Endodermal cell (in vitro differentiated cells): ENCODE measurements around the gene ASIC4. TPM values are rescaled to one million over a fixed set of nuclear protein-coding genes. Genes with fewer than 3 reads are reported as not detected.
A peak's percentile ranks its signal among the peaks of the same experiment; 100 is the strongest.

ENCODE experiments used
- DNase-seq: peaks from one replicate; pipeline ENCODE4 v3.0.0-alpha.2; 2017
- H3K27ac ChIP-seq: 2 replicates; pipeline ENCODE4 v1.5.1; 2013; ENCODE audit warnings: mild to moderate bottlenecking, low read depth, low read length, moderate library complexity
- H3K27me3 ChIP-seq: 2 replicates; pipeline ENCODE4 v1.6.1; 2013; ENCODE audit warnings: mild to moderate bottlenecking, low read length, moderate library complexity; ENCODE audit not compliant: insufficient read depth, control insufficient read depth, poor library complexity, severe bottlenecking
- H3K36me3 ChIP-seq: 2 replicates; pipeline ENCODE4 v1.7.0; 2013; ENCODE audit warnings: mild to moderate bottlenecking, low read length, moderate library complexity; ENCODE audit not compliant: control insufficient read depth, insufficient read depth
- H3K4me1 ChIP-seq: one replicate; pipeline ENCODE4 v1.7.0; 2013; ENCODE audit warnings: low read length; ENCODE audit not compliant: control insufficient read depth, insufficient read depth
- H3K4me3 ChIP-seq: 2 replicates; pipeline ENCODE4 v1.5.1; 2013; ENCODE audit warnings: mild to moderate bottlenecking, low read length, moderate library complexity
- H3K9ac ChIP-seq: 2 replicates; pipeline ENCODE4 v1.6.1; 2013; ENCODE audit warnings: mild to moderate bottlenecking, low read length, moderate library complexity; ENCODE audit not compliant: poor library complexity, severe bottlenecking; ENCODE audit errors: extremely low read depth
- H3K9me3 ChIP-seq: 2 replicates; pipeline ENCODE4 v1.6.1; 2013; ENCODE audit warnings: mild to moderate bottlenecking, low read length, moderate library complexity; ENCODE audit not compliant: control insufficient read depth
- H3K27ac Mint-ChIP-seq: 2 replicates; pipeline ENCODE4 v1.8.0; 2020; ENCODE audit warnings: mixed read lengths
- H3K27me3 Mint-ChIP-seq: 2 replicates; pipeline ENCODE4 v1.8.0; 2021; ENCODE audit warnings: mild to moderate bottlenecking, mixed read lengths; ENCODE audit not compliant: insufficient read depth
- H3K36me3 Mint-ChIP-seq: 2 replicates; pipeline ENCODE4 v1.8.0; 2020; ENCODE audit warnings: low read depth, mixed read lengths
- H3K4me1 Mint-ChIP-seq: 2 replicates; pipeline ENCODE4 v1.8.0; 2020; ENCODE audit warnings: mixed read lengths
- H3K4me3 Mint-ChIP-seq: 2 replicates; pipeline ENCODE4 v1.8.0; 2020; ENCODE audit warnings: mild to moderate bottlenecking, moderate library complexity, mixed read lengths
- H3K9me3 Mint-ChIP-seq: 2 replicates; pipeline ENCODE4 v1.8.0; 2020; ENCODE audit warnings: mild to moderate bottlenecking, mixed read lengths
- WGBS, 2 experiments: methylation state at CpG; one replicate each; pipeline versions ENCODE4 v1.1.5 to v1.1.7; 2013; ENCODE audit warnings: missing lambda C conversion rate in 2 of 2, mixed read lengths in 1 of 2; ENCODE audit not compliant: insufficient coverage in 1 of 2, insufficient read length in 1 of 2; 5-methylcytosine and 5-hydroxymethylcytosine counted together
- total RNA-seq, 2 donors: library from RNA; stranded (reverse); fragmentation: NEBNext Ultra II Directional in 1 of 2; extraction: Animal tissue kit (Norgen Biotek cat#: 25700) in 1 of 2; gene quantifications; 2 replicates in 1 of 2; 3 replicates in 1 of 2; pipeline ENCODE4 v1.2.1, GENCODE V29; 2021
- TF ChIP-seq, protein P1 (sequence below): fragments of 200-600 bp; sonication (generic); conservative IDR thresholded peaks from 2 replicates; pipeline ENCODE4 v1.5.0; 2021; ENCODE audit warnings: antibody characterized with exemption, mild to moderate bottlenecking

The ASIC4 gene
- total RNA-seq, 2 donors from 2014 or later: 0.29 to 1.00 TPM

DNA sequence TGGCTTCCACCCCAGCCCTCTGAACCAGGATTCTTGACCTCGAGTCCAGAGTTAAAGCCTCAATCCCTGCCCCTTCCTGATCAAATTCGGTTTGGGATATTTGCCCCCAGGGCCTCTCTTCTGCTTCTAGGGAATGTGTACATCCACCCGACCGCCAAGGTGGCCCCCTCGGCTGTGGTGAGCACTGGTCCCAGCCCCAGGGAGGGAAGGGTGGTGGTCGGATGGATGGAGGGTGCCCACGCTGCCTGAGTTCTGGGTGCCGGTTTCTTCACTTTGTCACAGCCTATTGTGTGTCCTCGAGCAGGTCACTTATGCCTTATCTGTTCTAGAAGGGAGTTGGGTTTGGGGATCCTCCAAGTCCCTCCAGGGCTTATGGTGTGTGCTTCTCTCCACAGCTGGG lies 8.7 kb upstream of the ASIC4 start:
- H3K27ac ChIP-seq: no peak overlapping the region
- WGBS, 2 experiments: 94 to 96% methylated on average over 4 to 9 of the region's 9 CpGs
- TF ChIP-seq, protein P1, sequence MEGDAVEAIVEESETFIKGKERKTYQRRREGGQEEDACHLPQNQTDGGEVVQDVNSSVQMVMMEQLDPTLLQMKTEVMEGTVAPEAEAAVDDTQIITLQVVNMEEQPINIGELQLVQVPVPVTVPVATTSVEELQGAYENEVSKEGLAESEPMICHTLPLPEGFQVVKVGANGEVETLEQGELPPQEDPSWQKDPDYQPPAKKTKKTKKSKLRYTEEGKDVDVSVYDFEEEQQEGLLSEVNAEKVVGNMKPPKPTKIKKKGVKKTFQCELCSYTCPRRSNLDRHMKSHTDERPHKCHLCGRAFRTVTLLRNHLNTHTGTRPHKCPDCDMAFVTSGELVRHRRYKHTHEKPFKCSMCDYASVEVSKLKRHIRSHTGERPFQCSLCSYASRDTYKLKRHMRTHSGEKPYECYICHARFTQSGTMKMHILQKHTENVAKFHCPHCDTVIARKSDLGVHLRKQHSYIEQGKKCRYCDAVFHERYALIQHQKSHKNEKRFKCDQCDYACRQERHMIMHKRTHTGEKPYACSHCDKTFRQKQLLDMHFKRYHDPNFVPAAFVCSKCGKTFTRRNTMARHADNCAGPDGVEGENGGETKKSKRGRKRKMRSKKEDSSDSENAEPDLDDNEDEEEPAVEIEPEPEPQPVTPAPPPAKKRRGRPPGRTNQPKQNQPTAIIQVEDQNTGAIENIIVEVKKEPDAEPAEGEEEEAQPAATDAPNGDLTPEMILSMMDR: no peak
- peaks cover 13% of the 10 kb centered on the region for H3K27me3 Mint-ChIP-seq
- no peaks in the 10 kb centered on the region for H3K9me3 ChIP-seq
- H3K9me3 Mint-ChIP-seq: peaks cover 2% of the 10 kb centered on the region
- peaks cover 10% of the 10 kb centered on the region for H3K36me3 ChIP-seq
- no peak for DNase-seq
- peaks cover 5% of the 10 kb centered on the region for H3K4me1 ChIP-seq
- peaks cover 24% of the 10 kb centered on the region for H3K36me3 Mint-ChIP-seq
- H3K27me3 ChIP-seq: no peaks in the 10 kb centered on the region
- H3K4me3 ChIP-seq: no peak overlapping the region
- H3K4me1 Mint-ChIP-seq: peaks cover 20% of the 10 kb centered on the region
- no peak overlapping the region for H3K4me3 Mint-ChIP-seq
- no peak overlapping the region for H3K27ac Mint-ChIP-seq
- no peak overlapping the region for H3K9ac ChIP-seq

GRCh38 chr2:219506153-219506801 lies 8.0 kb upstream of the ASIC4 start:
- H3K27me3 Mint-ChIP-seq: peaks cover 18% of the 10 kb centered on the region
- TF ChIP-seq, protein P1: no peak
- peak overlapping the region; percentile 78 for H3K27ac ChIP-seq
- 85 to 93% methylated on average over 14 to 23 of the region's 23 CpGs for WGBS, 2 experiments
- no peak overlapping the region for H3K4me3 Mint-ChIP-seq
- peak overlapping the region; percentile 49 for H3K27ac Mint-ChIP-seq
- no peak overlapping the region for H3K9ac ChIP-seq
- H3K4me1 ChIP-seq: peaks cover 5% of the 10 kb centered on the region
- H3K27me3 ChIP-seq: no peaks in the 10 kb centered on the region
- no peak overlapping the region for H3K4me3 ChIP-seq
- no peaks in the 10 kb centered on the region for H3K9me3 ChIP-seq
- H3K36me3 ChIP-seq: peaks cover 10% of the 10 kb centered on the region
- no peak for DNase-seq
- peaks cover 20% of the 10 kb centered on the region for H3K4me1 Mint-ChIP-seq
- peaks cover 24% of the 10 kb centered on the region for H3K36me3 Mint-ChIP-seq
- H3K9me3 Mint-ChIP-seq: peaks cover 2% of the 10 kb centered on the region

DNA sequence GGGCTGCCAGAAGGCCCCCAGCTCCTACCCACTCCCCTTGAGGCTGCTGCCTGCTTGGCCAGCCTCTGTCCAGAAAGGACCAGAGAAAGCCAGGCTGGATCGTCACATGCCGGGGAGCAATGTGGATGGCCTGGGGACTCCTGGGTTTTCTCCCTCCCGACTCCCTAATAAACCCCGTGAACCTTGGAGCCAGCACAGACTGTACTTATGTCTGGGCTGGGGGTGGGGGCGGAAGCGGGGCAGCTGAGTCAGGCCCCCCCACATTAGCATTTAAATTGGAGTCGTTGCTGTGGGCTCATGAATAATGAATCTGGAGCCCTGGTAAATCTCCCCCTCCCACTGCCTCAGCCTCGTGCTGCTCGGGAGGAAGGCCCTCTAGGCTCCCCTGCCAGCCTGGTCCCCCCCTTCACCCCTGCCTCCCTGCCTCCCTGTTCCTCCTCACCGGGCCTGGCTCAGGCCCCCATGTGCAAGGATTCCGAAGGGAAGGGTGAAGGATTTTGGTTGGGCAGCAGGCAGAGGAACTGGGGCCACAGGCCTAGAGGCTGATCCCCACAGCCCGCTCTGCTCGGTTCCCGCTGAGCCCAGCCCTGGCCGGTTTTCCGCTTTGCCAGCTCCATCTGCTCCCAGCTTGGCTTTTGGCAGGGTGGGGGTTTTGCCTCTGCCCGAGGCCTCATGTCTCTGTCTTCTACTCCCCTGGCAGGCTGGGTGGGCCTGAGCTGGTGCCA lies 7.3 kb upstream of the ASIC4 start:
- H3K9ac ChIP-seq: no peak overlapping the region
- Mint-ChIP-seq H3K27ac (peak overlapping the region; percentile 49), H3K36me3 (peaks cover 24% of the 10 kb centered on the region), H3K27me3 (peaks cover 23% of the 10 kb centered on the region), H3K9me3 (peaks cover 3% of the 10 kb centered on the region), H3K4me3 (no peak overlapping the region), H3K4me1 (peaks cover 20% of the 10 kb centered on the region)
- WGBS, 2 experiments: 60% methylated on average over 1 to 17 of the region's 17 CpGs
- H3K36me3 ChIP-seq: peaks cover 10% of the 10 kb centered on the region
- peak; percentile 80 for DNase-seq
- peaks cover 3% of the 10 kb centered on the region for H3K27me3 ChIP-seq
- peak overlapping the region; percentile 78 for H3K27ac ChIP-seq
- H3K9me3 ChIP-seq: no peaks in the 10 kb centered on the region
- H3K4me3 ChIP-seq: no peak overlapping the region
- TF ChIP-seq, protein P1: no peak
- H3K4me1 ChIP-seq: peaks cover 5% of the 10 kb centered on the region
